ENCODE data around the gene CASTOR2. TPM values are rescaled to one million over a fixed set of nuclear protein-coding genes. Genes with fewer than 3 reads are reported as not detected.

The CASTOR2 gene
- total RNA-seq, 2 donors from 2014 or later = 4.2 to 4.9 TPM

- H3K36me3 ChIP-seq = no peaks in the 10 kb centered on the region
- H3K4me1 ChIP-seq = no peaks in the 10 kb centered on the region
- no peaks in the 10 kb centered on the region for H3K27me3 ChIP-seq
- H3K9me3 ChIP-seq = no peaks in the 10 kb centered on the region
- H3K9ac ChIP-seq (ENCODE audit: low read depth in 2 of 2, low read length in 2 of 2) = no peak overlapping the region
- TF ChIP-seq, protein P1, sequence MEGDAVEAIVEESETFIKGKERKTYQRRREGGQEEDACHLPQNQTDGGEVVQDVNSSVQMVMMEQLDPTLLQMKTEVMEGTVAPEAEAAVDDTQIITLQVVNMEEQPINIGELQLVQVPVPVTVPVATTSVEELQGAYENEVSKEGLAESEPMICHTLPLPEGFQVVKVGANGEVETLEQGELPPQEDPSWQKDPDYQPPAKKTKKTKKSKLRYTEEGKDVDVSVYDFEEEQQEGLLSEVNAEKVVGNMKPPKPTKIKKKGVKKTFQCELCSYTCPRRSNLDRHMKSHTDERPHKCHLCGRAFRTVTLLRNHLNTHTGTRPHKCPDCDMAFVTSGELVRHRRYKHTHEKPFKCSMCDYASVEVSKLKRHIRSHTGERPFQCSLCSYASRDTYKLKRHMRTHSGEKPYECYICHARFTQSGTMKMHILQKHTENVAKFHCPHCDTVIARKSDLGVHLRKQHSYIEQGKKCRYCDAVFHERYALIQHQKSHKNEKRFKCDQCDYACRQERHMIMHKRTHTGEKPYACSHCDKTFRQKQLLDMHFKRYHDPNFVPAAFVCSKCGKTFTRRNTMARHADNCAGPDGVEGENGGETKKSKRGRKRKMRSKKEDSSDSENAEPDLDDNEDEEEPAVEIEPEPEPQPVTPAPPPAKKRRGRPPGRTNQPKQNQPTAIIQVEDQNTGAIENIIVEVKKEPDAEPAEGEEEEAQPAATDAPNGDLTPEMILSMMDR (IDR thresholded peaks at IDR 0.05) = no peak
- intact Hi-C loops (cut with DNase I) = no loop called here
- H3K4me3 ChIP-seq = no peak overlapping the region
- H3K27ac ChIP-seq = no peak overlapping the region
- DNase-seq = no peak
Observed at GRCh38 chr7:75028299-75028698, 63.8 kb downstream of the CASTOR2 start.

DNA sequence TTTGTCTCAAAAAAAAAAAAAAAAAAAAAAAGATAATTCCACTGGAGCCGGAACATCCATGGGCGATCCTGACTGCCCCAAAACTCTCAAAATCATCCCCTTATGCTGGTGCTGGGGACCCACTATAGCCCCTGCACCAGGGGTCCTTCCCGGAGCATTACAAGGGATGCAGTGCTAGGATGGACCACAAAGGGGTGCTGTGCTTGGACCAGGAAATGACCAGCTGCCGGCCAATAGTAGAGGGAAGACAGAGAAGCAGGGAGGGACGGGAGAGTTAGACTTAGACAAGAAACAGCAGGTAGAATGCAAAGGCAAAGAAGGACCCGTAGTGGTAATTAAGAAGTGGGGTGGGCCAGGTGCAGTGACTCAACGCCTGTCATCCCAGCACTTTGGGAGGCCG, 68.6 kb downstream of the CASTOR2 start:
- TF ChIP-seq, protein P1 (IDR thresholded peaks at IDR 0.05) = no peak
- Histone ChIP-seq H3K27ac (no peak overlapping the region), H3K36me3 (no peaks in the 10 kb centered on the region), H3K9me3 (no peaks in the 10 kb centered on the region), H3K4me1 (no peaks in the 10 kb centered on the region), H3K27me3 (no peaks in the 10 kb centered on the region), H3K4me3 (no peak overlapping the region), H3K9ac (ENCODE audit: low read depth in 2 of 2, low read length in 2 of 2) (no peak overlapping the region)
- intact Hi-C loops (cut with DNase I) = no loop called here
- DNase-seq = no peak

GRCh38 chr7:75033826-75034225, 69.3 kb downstream of the CASTOR2 start:
- H3K4me1 ChIP-seq = no peaks in the 10 kb centered on the region
- H3K9me3 ChIP-seq = no peaks in the 10 kb centered on the region
- no peak overlapping the region for H3K9ac ChIP-seq (ENCODE audit: low read depth in 2 of 2, low read length in 2 of 2)
- no peaks in the 10 kb centered on the region for H3K36me3 ChIP-seq
- no peak overlapping the region for H3K4me3 ChIP-seq
- H3K27me3 ChIP-seq = no peaks in the 10 kb centered on the region
- H3K27ac ChIP-seq = no peak overlapping the region
- DNase-seq = no peak
- intact Hi-C loops (cut with DNase I) = no loop called here
- TF ChIP-seq, protein P1 (IDR thresholded peaks at IDR 0.05) = no peak

- no peak overlapping the region for H3K9ac ChIP-seq (ENCODE audit: low read depth in 2 of 2, low read length in 2 of 2)
- H3K4me1 ChIP-seq = no peaks in the 10 kb centered on the region
- H3K9me3 ChIP-seq = no peaks in the 10 kb centered on the region
- TF ChIP-seq, protein P1 (IDR thresholded peaks at IDR 0.05) = no peak
- H3K27ac ChIP-seq = no peak overlapping the region
- no peaks in the 10 kb centered on the region for H3K27me3 ChIP-seq
- intact Hi-C loops (cut with DNase I) = no loop called here
- H3K4me3 ChIP-seq = no peak overlapping the region
- DNase-seq = no peak
- H3K36me3 ChIP-seq = no peaks in the 10 kb centered on the region
Observed at GRCh38 chr7:75038508-75038907, 74.0 kb downstream of the CASTOR2 start.

DNA sequence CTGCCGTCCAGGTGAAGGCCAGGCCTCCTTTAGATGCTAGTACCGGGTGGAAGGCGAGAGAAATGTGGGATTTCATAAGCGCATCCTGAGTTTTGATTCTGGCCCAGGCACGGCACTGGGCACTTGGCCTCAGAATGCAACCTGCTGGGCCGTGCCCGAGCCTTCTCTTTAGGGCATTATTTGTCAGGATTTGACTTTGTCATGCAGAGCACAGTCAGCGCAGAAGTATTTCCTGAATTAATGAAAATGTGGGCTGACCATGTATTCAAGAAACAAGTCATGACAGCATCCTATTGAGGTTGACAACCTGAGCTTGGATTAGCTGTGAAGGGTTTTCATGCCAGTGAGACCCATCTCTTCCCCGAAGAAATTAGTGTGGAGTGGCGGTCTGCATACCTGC, 74.7 kb downstream of the CASTOR2 start:
- intact Hi-C loops (cut with DNase I) = no loop called here

More for the DNA sequence above, 74.7 kb downstream of the CASTOR2 start:
- H3K9me3 ChIP-seq = no peaks in the 10 kb centered on the region
- H3K27ac ChIP-seq = no peak overlapping the region
- H3K4me3 ChIP-seq = no peak overlapping the region
- no peak for DNase-seq
- no peaks in the 10 kb centered on the region for H3K4me1 ChIP-seq
- H3K36me3 ChIP-seq = no peaks in the 10 kb centered on the region
- no peaks in the 10 kb centered on the region for H3K27me3 ChIP-seq
- H3K9ac ChIP-seq (ENCODE audit: low read depth in 2 of 2, low read length in 2 of 2) = no peak overlapping the region
- TF ChIP-seq, protein P1 (IDR thresholded peaks at IDR 0.05) = no peak

Measured in colonic mucosa (tissue), 4 donors.